Stimulated activated CD8-positive, alpha-beta memory T cell treated with anti-CD3 and anti-CD28 coated beads, Interleukin-7, amount 100 ng/mL, for 24 hours (primary cell): ENCODE results near the gene CEP128.

ENCODE experiments used
- DNase-seq: peaks from one replicate; pipeline ENCODE4 v3.0.0-alpha.2; 2020; ENCODE audit warnings: low read depth

The CEP128 gene

DNA sequence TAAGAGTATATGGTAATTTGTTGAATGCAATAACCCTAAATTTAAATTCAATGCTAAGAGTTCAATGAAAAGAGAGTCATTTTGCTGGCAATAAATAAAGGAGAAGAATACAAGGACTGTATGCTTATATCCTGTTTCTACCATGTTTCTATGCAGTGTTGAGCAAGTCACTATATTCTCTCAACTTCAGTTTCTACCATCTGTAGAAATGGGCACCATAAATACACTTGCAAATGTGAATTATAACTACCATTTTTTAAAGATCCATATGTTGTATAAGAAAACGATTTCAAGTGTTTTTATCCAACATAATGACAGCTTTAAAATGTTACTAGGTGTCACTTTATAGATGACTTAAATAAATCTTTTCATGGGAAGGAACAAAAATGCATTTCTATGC, 170.3 kb downstream of the CEP128 start:
- DNase-seq, result no peak

- DNase-seq, result no peak
Measured at GRCh38 chr14:80770114-80770908, 171.2 kb downstream of the CEP128 start.

- DNase-seq, result no peak
Measured at GRCh38 chr14:80768646-80769045, 172.9 kb downstream of the CEP128 start.

DNA sequence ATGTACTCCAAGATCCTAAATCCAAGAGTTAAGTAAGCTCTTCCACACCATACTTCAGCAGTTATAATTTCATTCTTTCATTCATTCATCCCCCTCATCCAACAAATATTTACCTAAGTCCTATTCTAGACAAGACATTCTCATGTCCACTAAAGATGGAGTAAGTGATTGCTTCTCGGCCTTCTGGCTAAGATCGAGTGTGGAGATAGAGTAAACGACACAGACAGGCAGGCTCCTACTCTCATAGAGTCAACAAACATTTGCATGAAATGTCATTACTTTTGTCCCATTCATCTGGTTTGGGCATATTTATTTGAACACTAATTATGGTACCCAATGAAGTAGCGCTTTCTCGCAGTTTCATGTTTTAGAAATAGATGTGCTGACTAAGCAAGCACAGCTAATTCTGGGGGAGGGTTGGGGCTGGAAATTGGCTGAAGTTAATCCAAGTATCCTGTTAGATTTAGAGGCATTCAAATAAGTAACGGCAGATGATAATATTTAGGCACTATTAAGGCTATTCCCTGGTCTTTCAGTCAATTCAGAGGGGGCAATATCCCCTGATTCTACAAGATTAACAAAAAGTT, 176.5 kb downstream of the CEP128 start:
- DNase-seq, result no peak

- DNase-seq, result no peak
Measured at GRCh38 chr14:80764496-80764895, 177.0 kb downstream of the CEP128 start.

- DNase-seq, result no peak
Measured at GRCh38 chr14:80762641-80763228, 178.8 kb downstream of the CEP128 start.

- no peak for DNase-seq
Measured at GRCh38 chr14:80754696-80755095, 186.8 kb downstream of the CEP128 start.

DNA sequence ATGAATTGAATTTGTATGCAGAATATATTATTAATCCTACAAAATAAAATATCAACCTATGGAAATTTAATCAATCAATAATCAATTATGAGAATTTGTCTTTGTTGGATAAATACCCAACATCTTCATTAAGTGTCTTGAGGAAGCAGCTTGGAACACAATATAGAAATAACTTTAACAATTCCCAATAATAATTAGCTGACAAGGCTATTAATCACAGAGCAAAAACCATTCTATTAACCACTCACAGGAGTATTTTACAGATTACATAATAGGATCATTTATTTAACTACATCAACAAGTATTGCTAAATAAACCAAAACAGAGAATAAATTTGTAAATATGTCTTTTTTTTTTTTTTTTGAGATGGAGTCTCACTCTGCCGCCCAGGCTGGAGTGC, 190.3 kb downstream of the CEP128 start:
- no peak for DNase-seq

DNA sequence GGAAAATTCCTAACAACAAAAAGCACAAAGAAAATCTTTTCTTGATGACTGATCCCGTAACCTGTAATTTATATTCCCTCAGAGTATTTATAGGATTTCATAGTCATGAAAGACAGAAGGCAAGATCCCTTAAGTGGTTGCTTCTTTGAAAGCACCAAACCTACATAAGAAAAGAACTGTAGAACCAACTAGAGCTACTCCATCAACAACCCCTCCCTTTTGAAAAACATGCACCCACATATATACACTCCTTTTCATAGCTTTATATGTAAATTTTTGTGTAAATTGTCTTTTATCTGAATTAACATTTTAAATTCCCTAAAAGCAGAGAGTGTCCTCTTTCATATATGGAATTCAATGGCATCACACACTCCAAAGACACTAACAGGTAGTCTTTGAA, 215.3 kb downstream of the CEP128 start:
- no peak for DNase-seq

DNA sequence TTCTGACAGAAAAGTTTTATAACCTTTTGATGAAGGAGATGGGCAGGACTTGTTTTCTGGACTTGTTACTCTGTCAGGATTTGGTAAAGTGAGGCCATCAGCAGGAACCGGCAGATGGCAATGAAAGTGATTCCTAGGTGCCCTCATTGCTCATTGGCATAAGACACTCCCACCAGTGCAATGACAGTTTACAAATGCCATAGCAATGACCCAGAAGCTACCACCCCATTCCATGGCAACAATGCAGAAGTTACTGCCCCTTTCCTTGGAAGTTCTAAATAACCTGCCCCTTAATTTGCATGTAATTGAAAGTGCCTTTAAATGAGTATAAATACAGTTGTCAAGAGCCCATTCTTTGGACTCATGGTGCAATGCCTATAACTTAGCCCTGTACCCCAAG, 222.6 kb downstream of the CEP128 start:
- DNase-seq, result no peak

GRCh38 chr14:80714474-80714873, 227.1 kb downstream of the CEP128 start:
- no peak for DNase-seq

DNA sequence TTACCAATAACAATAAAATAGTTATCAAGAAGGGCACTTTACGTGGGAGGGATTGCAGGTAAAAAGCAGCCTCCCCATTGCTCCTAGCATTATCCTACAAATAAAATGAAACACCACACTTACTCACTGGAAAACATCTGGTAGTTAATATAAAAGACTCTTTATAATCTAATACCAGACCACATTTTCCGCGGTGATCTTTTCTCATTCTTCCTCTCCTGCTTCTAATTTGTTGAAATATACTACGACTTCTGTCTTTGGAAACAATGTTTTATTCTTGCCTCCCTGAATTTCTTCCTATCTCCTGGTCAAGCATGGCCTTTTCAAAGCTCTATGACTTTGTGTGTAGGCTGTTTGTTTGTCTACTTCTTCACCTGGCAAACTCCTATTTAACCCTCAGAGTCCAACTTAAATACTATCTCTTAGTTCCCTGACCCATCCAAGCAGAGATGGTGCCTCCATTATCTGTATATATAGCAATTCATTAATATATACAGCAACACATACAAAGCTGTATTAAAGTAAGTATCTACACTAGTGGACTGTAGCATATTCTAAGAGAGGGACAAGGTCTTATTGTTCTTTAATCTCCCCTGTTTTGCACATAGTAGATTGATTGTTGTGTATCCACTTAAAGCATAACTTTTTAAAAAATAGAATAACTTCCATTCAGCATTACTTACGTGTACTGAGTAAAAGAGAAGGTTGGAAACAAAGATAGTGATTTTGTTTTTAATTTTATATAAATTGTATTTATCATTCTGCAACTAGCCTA, 228.3 kb downstream of the CEP128 start:
- no peak for DNase-seq

- DNase-seq, result no peak
Measured at GRCh38 chr14:80705241-80705980, 236.1 kb downstream of the CEP128 start.

DNA sequence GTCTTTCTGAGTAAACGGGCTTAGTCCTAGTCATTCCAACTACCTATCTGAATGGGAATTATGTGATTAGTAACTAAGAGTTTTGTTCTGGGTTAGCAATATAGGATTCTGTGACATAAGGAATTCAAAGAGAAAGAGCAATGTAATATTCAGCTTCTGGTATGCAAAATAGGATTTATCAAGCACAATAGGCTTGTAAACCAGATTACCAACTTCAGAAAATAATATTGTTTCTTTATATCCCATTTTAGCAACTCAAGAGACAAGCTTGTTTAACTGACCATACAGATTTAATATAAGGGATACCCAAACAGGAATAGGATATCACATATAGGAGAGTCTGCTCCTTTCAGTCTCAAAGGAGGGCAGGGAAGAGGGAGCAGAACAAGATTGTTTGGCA, 240.9 kb downstream of the CEP128 start:
- DNase-seq, result no peak

DNA sequence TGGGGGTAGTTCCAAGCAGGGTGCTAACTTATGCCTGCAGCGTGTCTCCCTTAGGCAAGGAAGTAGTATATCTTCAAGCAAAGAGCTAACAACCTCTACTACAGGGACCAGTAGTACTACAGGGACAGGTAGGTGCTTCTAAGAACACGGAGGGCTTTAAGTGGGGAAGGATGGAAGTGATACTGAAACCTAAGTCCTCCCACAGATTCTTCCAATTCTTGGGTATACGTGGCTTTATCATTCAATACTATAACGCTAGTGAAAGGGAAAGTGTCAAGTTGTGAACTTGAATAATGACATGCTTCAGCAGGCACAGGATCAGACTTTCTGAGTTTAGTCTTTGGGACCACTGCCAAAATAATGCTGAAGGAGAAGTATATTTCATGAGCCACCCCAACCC, 241.7 kb downstream of the CEP128 start:
- no peak for DNase-seq

DNA sequence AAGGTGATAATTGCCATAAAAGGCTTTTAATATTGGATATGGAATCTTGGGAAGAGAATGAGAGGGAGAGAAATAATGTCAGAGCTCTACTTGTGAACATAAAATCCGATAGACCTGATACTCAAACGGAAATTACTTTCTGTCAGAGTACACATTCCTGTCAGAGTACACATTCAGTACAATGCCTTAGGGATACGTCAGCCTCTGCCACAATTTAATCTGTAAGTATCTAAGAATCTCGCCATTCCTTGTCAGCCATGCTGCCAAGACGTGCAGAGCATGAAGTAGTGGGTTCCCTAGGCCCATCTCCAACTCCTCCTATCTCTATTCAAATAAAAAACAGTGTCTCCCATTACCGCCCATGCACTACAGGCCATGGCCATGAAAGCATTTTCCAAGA, 242.6 kb downstream of the CEP128 start:
- DNase-seq, result no peak

- no peak for DNase-seq
Measured at GRCh38 chr14:80695869-80696268, 245.7 kb downstream of the CEP128 start.

- DNase-seq, result no peak
Measured at GRCh38 chr14:80692903-80693302, 248.6 kb downstream of the CEP128 start.

GRCh38 chr14:80681651-80682050, 259.9 kb downstream of the CEP128 start:
- no peak for DNase-seq

- no peak for DNase-seq
Measured at GRCh38 chr14:80679273-80679672, 262.3 kb downstream of the CEP128 start.

DNA sequence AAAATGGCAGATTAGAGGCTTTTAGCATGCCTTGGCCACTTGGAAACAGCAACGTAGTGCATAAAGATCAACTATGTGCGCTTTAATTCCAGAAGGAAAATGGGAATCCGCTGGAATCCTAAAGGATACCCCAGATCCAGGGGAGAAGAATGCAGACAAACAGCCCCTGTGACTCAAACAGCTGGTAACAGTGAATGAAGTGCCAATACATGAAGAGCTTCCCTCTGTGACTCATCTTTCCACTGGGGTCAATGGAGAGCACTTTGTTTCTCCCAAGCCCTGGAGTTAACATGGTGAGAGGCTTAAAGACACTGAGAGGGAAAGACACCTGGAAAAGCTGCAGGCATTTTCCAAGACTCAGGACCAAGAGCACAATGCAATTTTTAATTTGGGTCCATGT, 263.1 kb downstream of the CEP128 start:
- no peak for DNase-seq

- no peak for DNase-seq
Measured at GRCh38 chr14:80669426-80669825, 272.1 kb downstream of the CEP128 start.
